Tibial artery (tissue), 4 donors: ENCODE data around the gene SLC9A2.

Source experiments
- DNase-seq, 2 donors: peaks; one replicate each; pipeline ENCODE4 v3.0.0-alpha.2; 2019
- H3K27ac ChIP-seq, 2 donors: fragments of 200-600 bp; sonication (generic) in 1 of 2; 1 replicate in 1 of 2; 2 replicates in 1 of 2; pipeline ENCODE4 v1.5.1; 2018 to 2019; ENCODE audit warnings: mild to moderate bottlenecking in 1 of 2
- H3K27me3 ChIP-seq, 2 donors: fragments of 200-600 bp; sonication (generic) in 1 of 2; one replicate each; pipeline versions ENCODE4 v1.5.1 to v1.6.0; 2016 to 2019
- H3K36me3 ChIP-seq, 3 donors: fragments of 200-600 bp; sonication (generic) in 2 of 3; one replicate each; pipeline ENCODE4 v1.5.1; 2016 to 2019; ENCODE audit warnings: mild to moderate bottlenecking in 2 of 3
- H3K4me1 ChIP-seq, 4 donors: fragments of 200-600 bp; sonication (generic) in 2 of 4; 1 replicate in 3 of 4; 2 replicates in 1 of 4; pipeline ENCODE4 v1.5.1; 2016 to 2019
- H3K4me3 ChIP-seq, 2 donors: fragments of 200-600 bp; sonication (generic) in 1 of 2; 1 replicate in 1 of 2; 2 replicates in 1 of 2; pipeline ENCODE4 v1.5.1; 2018 to 2019; ENCODE audit warnings: mild to moderate bottlenecking in 2 of 2
- H3K9me3 ChIP-seq, 3 donors: fragments of 200-600 bp; sonication (generic) in 1 of 3; one replicate each; pipeline ENCODE4 v1.5.1; 2016 to 2019
- CTCF ChIP-seq, 2 experiments: fragments of 200-600 bp in 1 of 2; fragments of 450-650 bp in 1 of 2; IDR thresholded peaks; one replicate each; pipeline ENCODE4 v1.5.1; 2017 to 2019; ENCODE audit warnings: antibody characterized with exemption in 2 of 2, mild to moderate bottlenecking in 1 of 2, moderate library complexity in 1 of 2
- intact Hi-C: fragments of 100-400 bp; cut with DNase I; formaldehyde crosslinking; loops from one replicate; pipeline ENCODE4 v1.15.0; 2023; ENCODE audit warnings: low total_unique reads

SLC9A2 gene

GRCh38 chr2:102619414-102620319 is at the start of gene SLC9A2:
Gene SLC9A2 (plus strand): TSS chr2:102619553. CDS start chr2:102619849, 296 bp downstream.
- H3K36me3 ChIP-seq, result no peaks in the 10 kb centered on the region
- intact Hi-C loops, result no loop called here
- no peaks in the 10 kb centered on the region for H3K9me3 ChIP-seq
- H3K27me3 ChIP-seq, result peaks cover 0 to 38% of the 10 kb centered on the region in 2 donors
- H3K27ac ChIP-seq, result no peak within 1 kb of the TSS
- peak within 1 kb of the TSS; percentile 45 to 59 for H3K4me3 ChIP-seq
- DNase-seq, result no peak
- no peak for TF ChIP-seq CTCF (IDR thresholded peaks at IDR 0.05)
- peaks cover 0 to 18% (median 13%) of the 10 kb centered on the region in 4 donors for H3K4me1 ChIP-seq

- no peak for TF ChIP-seq CTCF (IDR thresholded peaks at IDR 0.05)
- Histone ChIP-seq H3K27me3 (no peaks in the 10 kb centered on the region), H3K27ac (no peak overlapping the region), H3K36me3 (no peaks in the 10 kb centered on the region), H3K9me3 (peaks cover 0 to 8% (median 0%) of the 10 kb centered on the region in 3 donors), H3K4me1 (no peaks in the 10 kb centered on the region), H3K4me3 (no peak overlapping the region)
- no peak for DNase-seq
- intact Hi-C loops, result no loop called here
Measured at GRCh38 chr2:102575888-102576287, 43.5 kb upstream of the SLC9A2 start.

DNA sequence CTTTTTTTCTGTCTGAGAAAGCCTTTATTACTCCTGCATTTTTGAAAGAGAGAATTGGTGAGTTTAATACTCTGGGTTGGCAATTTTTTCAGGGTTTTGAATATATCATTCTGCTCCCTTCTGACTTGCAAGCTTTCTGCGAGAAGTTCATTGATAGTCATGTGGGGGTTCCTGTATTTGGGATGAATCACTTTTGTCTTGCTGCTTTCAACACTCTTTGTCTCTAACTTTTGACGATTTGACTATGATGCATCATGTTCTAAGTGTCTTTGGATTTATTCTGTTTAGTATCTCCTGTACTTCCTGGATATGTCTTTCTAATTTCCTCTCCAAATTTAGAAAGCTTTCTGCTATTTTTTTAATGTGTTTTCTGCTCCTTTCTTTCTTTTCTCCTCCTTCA is 41.0 kb upstream of the SLC9A2 start:
- H3K9me3 ChIP-seq, result peaks cover 0 to 8% (median 0%) of the 10 kb centered on the region in 3 donors
- intact Hi-C loops, result no loop called here
- H3K4me3 ChIP-seq, result no peak overlapping the region
- no peaks in the 10 kb centered on the region for H3K27me3 ChIP-seq
- no peaks in the 10 kb centered on the region for H3K36me3 ChIP-seq
- DNase-seq, result no peak
- H3K4me1 ChIP-seq, result no peaks in the 10 kb centered on the region
- no peak for TF ChIP-seq CTCF (IDR thresholded peaks at IDR 0.05)
- H3K27ac ChIP-seq, result no peak overlapping the region

DNA sequence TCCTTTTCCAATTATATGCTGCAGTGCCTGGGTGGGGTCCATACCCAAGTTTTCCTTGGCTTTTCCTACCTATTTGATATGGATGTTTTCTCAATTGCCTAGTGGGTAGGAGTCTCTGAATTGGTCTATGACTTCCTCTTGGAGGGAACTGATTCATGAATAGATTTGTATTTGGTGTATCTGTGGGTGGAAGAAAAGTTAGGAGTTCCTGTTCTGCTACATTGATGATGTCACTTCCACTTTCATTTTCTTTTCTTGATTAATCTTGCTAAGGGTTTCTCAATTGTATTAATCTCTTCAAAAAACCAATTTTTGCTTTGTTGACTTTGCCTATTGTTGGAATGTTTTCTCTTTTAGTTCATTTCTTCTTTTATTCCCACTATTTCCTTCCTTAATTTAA is 37.4 kb upstream of the SLC9A2 start:
- H3K9me3 ChIP-seq, result no peaks in the 10 kb centered on the region
- TF ChIP-seq CTCF (IDR thresholded peaks at IDR 0.05), result no peak
- H3K4me1 ChIP-seq, result peaks cover 0 to 9% (median 0%) of the 10 kb centered on the region in 4 donors
- no peaks in the 10 kb centered on the region for H3K36me3 ChIP-seq
- H3K4me3 ChIP-seq, result no peak overlapping the region
- no peaks in the 10 kb centered on the region for H3K27me3 ChIP-seq
- no peak overlapping the region for H3K27ac ChIP-seq
- intact Hi-C loops, result no loop called here
- DNase-seq, result no peak

- H3K9me3 ChIP-seq, result no peaks in the 10 kb centered on the region
- H3K4me1 ChIP-seq, result peaks cover 0 to 9% (median 0%) of the 10 kb centered on the region in 4 donors
- H3K27me3 ChIP-seq, result no peaks in the 10 kb centered on the region
- H3K27ac ChIP-seq, result no peak overlapping the region
- intact Hi-C loops, result no loop called here
- H3K36me3 ChIP-seq, result no peaks in the 10 kb centered on the region
- no peak for TF ChIP-seq CTCF (IDR thresholded peaks at IDR 0.05)
- DNase-seq, result no peak
- no peak overlapping the region for H3K4me3 ChIP-seq
Measured at GRCh38 chr2:102582845-102583244, 36.5 kb upstream of the SLC9A2 start.
